CD4-positive, alpha-beta T cell treated with Interleukin-4 for 1 hour (primary cell): ENCODE measurements around the gene TYW1B.
"Not testable (repeated sequence)": the region's sequence is repeated elsewhere in the genome, so short reads cannot be mapped to it uniquely, and the experiment has no call there.

Source experiments
- DNase-seq, 2 donors: peaks; one replicate each; pipeline ENCODE4 v3.0.0-alpha.2; 2020 to 2022

The TYW1B gene

DNA sequence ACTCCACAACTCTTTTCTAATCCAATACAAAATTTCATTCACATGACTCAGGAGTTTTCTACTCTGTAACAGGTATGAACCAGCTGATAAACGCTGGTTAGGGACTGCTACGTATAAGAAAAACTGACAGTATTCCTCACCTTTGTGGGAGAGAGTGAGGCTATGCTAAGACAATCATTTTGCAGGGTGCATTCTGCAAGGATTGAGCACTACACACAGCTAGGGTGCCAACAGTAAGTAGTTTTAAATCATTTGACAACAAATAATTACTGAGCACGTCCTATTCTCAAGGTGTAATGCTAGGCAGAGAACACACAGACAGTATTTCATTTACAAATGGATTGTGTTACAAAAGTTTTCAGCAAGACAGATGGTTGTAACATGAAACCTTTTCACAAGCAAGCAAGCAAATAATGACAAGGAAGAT is 206.2 kb downstream of the TYW1B start:
- not testable (repeated sequence) for DNase-seq

- DNase-seq = not testable (repeated sequence)
Observed at GRCh38 chr7:72620923-72621322, 207.1 kb downstream of the TYW1B start.

GRCh38 chr7:72618435-72619180 is 209.4 kb downstream of the TYW1B start:
- DNase-seq = not testable (repeated sequence)

- DNase-seq = not testable (repeated sequence)
Observed at GRCh38 chr7:72609761-72610160, 218.2 kb downstream of the TYW1B start.

GRCh38 chr7:72607988-72608387 is 220.0 kb downstream of the TYW1B start:
- DNase-seq = not testable (repeated sequence)

DNA sequence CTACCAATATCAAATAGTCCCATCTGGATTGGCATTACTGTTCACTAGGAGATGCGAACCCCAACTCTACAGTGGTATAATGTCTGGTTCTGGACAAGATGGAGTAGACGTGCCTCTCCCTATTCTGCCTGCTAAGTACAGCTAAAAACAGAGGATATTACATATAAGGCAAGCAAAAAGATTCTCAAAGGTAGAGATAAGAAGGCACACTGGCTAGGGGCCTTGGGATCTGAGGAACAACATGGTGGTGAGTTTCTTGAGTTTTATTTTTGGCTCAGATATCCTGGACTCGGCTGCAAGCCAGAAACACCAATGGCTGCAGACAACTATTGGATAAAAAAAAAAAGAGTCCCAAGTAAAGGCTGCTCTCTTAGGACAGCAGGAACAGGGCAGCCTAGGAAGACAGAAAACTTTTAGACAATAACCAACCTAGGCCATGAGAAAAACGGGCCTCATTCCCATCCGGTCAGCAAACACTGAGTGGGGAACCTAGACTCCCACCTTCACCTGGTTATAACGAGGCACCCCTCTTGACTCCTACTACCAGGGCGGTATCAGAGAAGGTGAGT is 222.1 kb downstream of the TYW1B start:
- not testable (repeated sequence) for DNase-seq

DNA sequence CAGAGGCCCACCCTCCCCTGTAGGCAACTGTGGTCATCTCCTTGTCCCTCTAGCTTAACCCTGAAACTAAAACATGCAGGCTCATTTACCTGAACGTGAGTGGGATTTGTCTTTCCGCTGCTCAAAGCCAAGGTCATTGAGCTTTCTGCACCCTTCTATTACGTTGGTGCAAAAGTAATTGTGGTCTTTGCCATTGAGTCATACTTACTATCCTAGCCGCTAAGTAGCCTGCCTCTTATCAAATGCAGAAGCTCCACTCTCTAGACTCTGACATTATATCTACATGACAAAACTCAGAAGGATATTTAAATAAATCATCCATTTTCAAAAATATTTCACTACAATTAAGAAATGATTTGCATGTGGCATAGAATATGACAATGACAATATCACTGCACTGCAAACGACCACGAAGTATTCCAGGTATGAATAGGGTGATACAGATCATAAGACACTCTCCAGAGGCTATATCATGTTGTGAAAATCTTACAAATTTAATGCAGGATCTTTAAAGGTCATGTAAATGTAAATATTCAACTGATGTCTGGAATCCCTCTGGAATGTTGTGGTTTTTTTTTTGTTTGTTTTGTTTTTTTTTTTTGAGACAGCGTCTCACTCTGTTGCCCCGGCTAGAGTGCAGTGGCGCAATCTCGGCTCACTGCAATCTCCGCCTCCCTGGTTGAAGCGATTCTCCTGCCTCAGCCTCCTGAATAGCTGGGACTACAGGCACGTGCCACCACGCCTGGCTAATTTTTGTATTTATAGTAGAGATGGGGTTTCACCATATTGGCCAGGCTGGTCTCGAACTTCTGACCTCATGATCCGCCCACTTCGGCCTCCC is 223.0 kb downstream of the TYW1B start:
- not testable (repeated sequence) for DNase-seq

DNA sequence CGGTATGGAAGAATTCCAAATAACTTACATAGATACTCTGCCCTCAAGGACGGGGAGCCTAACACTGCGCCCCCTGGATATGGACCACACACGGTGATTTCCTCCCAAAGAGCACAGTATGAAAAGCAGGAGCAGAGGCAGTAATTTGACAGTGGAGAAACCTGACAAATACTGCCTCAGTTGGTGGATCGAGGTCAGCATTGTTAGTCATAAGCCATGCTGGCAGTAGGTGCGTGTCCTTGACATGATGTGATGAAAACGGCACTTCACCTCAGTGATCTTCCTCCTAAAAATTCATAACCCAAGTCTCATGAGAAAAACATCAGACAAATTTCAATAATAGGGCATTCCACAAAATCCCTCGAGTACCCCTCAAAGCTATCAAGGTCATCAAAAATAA is 224.5 kb downstream of the TYW1B start:
- not testable (repeated sequence) for DNase-seq

DNA sequence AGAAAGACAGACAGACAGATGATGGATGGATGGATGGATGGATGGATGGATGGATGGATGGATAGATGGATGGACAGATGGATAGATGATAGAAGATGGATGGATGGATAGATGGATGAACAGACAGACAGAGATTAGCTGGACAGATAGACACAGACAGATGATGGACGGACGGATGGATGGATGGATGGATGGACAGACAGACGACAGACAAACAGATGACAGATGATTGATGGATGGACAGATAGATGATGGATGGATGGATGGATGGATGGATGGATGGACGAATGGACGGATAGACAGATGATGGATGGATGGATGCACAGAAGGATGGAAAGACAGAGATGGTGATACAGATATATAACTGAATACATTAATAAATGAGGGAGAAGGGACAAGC is 224.9 kb downstream of the TYW1B start:
- DNase-seq = no peak

DNA sequence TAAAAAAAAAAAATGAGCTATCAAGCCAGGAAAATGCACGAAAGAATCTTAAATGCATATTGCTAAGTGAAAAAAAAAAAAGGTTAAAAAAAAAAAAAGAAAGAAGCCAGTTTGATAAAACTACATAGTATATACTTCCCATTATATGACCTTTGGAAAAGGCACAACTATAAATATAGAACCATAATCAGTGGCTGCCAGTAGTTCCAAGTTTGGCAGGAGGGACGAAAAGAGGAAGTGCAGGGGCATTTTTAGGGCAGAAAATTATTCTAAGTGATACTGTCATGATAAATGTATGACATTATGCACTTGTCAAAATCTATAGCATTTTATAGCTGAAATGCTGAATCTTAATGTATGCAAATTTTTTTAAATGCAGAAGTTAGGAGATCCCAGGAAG is 226.3 kb downstream of the TYW1B start:
- DNase-seq = not testable (repeated sequence)

DNA sequence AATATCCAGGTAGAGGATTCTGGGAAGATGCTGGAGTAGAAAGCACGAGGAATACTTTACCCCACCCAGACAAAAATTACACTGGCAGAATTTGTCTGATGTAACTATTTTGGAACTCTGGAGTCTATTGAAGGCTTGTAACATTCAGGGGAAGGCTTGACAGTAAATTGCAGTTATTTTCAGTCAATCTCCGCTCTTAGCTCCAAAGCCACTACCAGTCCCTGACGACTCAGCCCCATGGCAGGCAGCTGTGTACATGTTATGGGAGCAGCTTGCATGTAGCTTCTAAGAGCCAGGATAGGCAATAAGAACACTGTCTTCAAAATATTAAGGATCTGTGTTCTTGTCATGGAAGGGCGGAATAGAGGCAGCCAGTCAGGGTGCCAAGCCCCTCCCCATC is 238.0 kb downstream of the TYW1B start:
- DNase-seq = not testable (repeated sequence)

DNA sequence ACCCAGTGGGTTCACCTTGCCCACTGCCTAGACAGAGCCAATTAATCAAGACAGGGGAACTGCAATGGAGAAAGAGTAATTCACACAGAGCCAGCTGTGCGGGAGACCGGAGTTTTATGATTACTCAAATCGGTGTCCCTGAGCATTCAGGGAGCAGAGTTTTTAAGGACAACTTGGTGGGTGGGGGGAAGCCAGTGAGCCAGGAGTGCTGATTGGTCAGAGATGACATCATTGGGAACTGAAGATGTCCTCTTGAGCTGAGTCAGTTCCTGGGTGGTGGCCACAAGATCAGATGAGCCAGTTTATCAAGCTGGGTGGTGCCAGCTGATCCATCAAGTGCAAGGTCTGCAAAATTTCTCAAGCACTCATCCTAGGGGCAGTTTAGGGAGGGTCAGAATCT is 240.7 kb downstream of the TYW1B start:
- not testable (repeated sequence) for DNase-seq

- not testable (repeated sequence) for DNase-seq
Observed at GRCh38 chr7:72584576-72584975, 243.4 kb downstream of the TYW1B start.

DNA sequence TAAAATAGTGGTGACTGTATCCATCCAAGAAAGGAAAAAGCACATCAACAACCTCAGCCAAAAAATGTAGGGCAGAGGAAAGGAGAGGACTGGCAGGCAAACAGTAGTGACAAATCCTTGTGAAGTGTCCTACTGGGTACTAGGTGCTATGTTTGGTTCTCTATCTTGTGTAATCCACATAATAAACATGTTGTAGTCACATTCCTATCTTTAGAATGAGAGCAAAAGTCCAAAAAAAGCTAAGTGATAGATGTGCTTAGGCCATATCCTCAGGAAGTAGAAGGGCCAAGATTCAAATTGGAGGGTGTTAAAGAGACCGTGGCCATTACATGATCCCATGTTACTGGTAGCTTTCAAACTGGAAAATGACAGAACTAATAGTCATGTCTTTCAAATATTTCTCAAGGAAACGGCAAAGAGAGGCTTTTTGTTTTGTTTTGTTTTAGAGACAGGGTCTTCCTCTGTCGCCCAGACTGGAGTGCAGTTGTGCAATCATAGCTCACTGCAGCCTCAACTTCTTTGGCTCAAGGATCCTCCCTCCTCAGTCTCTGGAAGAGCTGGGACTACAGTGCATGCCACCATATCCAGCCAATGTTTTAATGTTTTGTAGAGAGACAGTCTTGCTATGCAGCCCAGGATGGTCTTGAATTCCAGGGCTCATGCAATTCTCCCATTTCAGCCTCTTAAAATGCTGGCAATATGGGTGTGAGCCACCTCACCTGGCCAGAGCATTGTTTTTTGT is 244.2 kb downstream of the TYW1B start:
- DNase-seq = not testable (repeated sequence)

DNA sequence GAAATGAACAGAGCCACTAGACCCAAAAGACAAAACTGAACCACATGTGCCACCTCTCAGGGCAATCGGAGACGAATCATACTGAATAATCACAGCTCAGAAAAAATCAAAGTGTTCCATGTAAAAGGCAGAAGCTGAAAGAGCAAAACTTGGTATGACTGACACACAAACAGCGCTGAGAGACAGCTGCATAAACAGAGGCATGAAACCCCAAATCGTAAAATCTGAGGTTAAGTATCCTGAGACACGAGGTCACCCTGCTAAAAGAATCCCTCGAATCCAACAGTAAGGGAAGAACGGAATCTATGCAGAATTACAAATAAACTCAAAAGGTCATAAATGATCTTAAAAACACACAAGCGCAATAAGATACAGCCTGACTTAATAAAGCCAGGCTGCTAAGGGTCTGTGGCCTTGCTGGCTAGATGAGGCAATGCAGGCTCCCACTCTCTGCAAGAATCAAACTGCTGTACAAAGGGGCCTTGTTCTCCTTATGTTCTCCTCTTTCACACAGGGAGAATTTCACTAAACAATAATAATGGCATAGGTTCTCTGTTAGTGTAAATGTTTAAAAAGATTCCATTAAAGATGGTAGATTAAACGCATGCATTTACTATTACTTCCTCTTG is 247.7 kb downstream of the TYW1B start:
- DNase-seq = not testable (repeated sequence)

GRCh38 chr7:72577107-72577506 is 250.9 kb downstream of the TYW1B start:
- DNase-seq = no peak

DNA sequence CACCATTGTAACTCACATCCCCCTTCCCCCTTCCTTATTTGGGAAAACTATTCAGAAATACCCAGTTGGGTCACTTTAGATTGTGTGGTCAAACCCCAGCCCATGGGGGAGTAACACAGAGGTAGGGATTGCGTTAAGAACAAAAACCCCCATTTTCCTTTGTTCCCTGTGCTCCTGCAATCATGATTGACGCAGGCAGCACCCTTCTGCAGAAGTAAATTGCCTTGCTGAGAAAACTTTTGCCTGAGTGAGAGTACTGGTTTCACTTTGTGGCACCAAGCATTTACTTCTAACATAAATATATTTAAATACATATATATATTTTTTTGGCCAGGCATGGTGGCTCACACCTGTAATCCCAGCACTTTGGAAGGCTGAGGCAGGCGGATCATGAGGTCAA is 266.0 kb downstream of the TYW1B start:
- not testable (repeated sequence) for DNase-seq

- not testable (repeated sequence) for DNase-seq
Observed at GRCh38 chr7:72559546-72559945, 268.5 kb downstream of the TYW1B start.

DNA sequence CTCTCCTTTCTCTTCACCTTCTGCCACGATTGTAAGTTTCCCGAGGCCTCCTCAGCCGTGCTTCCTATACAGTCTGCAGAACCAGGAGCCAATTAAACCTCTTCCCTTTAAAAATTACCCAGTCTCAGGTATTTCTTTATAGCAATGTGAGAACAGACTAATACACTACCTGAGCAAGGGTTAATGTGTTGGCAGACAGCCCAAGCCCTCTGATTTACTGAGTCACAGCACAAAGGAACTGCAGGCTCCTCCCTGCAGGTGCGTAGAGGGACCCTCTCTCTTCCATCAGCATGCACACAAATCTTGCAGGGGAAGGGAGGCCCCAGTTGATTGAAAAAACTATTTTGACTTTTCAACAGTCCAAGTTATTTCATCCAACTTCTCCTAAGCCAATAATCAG is 271.3 kb downstream of the TYW1B start:
- DNase-seq = not testable (repeated sequence)

DNA sequence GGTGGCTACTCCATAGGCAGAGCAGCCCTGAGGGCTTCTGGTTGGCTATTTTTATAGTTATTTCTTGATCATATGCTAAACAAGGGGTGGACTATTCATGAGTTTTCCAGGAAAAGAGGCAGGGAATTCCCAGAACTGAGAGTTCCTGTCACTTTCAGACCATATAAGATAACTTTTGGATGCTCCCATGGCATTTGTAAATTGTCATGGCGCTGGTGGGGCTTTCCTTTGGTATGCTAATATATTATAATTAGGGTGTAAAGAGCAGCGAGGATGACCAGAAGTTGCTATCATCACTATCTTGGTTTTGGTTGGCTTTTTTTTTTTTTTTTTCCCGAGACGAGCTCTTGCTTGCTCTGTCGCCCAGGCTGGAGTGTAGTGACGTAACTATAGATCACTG is 272.8 kb downstream of the TYW1B start:
- not testable (repeated sequence) for DNase-seq

GRCh38 chr7:72554401-72554800 is 273.6 kb downstream of the TYW1B start:
- DNase-seq = not testable (repeated sequence)

- DNase-seq = not testable (repeated sequence)
Observed at GRCh38 chr7:72550454-72550853, 277.5 kb downstream of the TYW1B start.
